H1 (cell line): ENCODE data around the gene DNAJC11. TPM values are rescaled to one million over a fixed set of nuclear protein-coding genes. Genes with fewer than 3 reads are reported as not detected.

Experiments used
- CTCF ChIA-PET: fragments of 300-600 bp; sonication (Branson Sonifier 250); formaldehyde crosslinking; loops from one replicate; lab custom pipeline; 2021; ENCODE audit not compliant: partially characterized antibody; lab: Charles Lee
- POLR2A ChIA-PET: fragments of 300-600 bp; sonication (Branson Sonifier 250); formaldehyde crosslinking; loops from one replicate; lab custom pipeline; 2021; ENCODE audit warnings: inconsistent platforms; ENCODE audit not compliant: partially characterized antibody; lab: Charles Lee
- DNase-seq, 2 experiments: peaks; one replicate each; pipeline versions ENCODE4 v3.0.0 to v3.0.0-alpha.2; 2010 to 2022; ENCODE audit warnings: low spot score in 2 of 2, low read depth in 1 of 2, mixed read lengths in 1 of 2
- FAIRE-seq: peaks from 2 replicates; lab custom pipeline; 2011; peaks lifted over from hg19 to GRCh38; lab: Jason Lieb, UNC
- H2AFZ ChIP-seq: 2 replicates; pipeline ENCODE4 v1.8.1; 2012; ENCODE audit warnings: low read length, inconsistent platforms
- H2AK5ac ChIP-seq: 2 replicates; pipeline ENCODE4 v1.6.1; 2013; ENCODE audit warnings: low read depth, low read length
- H2BK120ac ChIP-seq: replicated peaks from 2 replicates; pipeline ENCODE3; 2013; ENCODE audit warnings: low read depth, low read length, inconsistent platforms
- H2BK12ac ChIP-seq: 2 replicates; pipeline ENCODE4 v1.6.1; 2013; ENCODE audit warnings: low read depth, low read length
- H2BK15ac ChIP-seq: 2 replicates; pipeline ENCODE4 v1.6.1; 2013; ENCODE audit warnings: low read length
- H2BK20ac ChIP-seq: 2 replicates; pipeline ENCODE4 v1.6.1; 2013; ENCODE audit warnings: low read length
- H2BK5ac ChIP-seq: 2 replicates; pipeline ENCODE4 v1.6.1; 2013; ENCODE audit warnings: low read depth, low read length
- H3K14ac ChIP-seq: 2 replicates; pipeline ENCODE4 v1.6.1; 2013; ENCODE audit warnings: inconsistent platforms; ENCODE audit not compliant: insufficient read length
- H3K18ac ChIP-seq: 2 replicates; pipeline ENCODE4 v1.6.1; 2013; ENCODE audit warnings: low read length; ENCODE audit errors: extremely low read depth
- H3K23ac ChIP-seq: 2 replicates; pipeline ENCODE4 v1.6.1; 2013; ENCODE audit warnings: inconsistent platforms; ENCODE audit not compliant: insufficient read length
- H3K23me2 ChIP-seq: 2 replicates; pipeline ENCODE4 v1.6.1; 2013; ENCODE audit warnings: low read depth, low read length
- H3K27ac ChIP-seq: 2 replicates; pipeline ENCODE4 v1.6.1; 2011; ENCODE audit warnings: low read depth, low read length, inconsistent platforms
- H3K27me3 ChIP-seq, 4 experiments: replicated peaks in 1 of 4; 1 replicate in 1 of 4; 2 replicates in 3 of 4; pipeline versions ENCODE4 v1.6.1 to v1.8.1; 2011 to 2013; ENCODE audit warnings: low read length in 3 of 4, mild to moderate bottlenecking in 3 of 4, inconsistent platforms in 2 of 4, mixed read lengths in 2 of 4, moderate library complexity in 1 of 4; ENCODE audit not compliant: control insufficient read depth in 3 of 4, insufficient read depth in 3 of 4; ENCODE audit errors: extremely low read depth in 1 of 4
- H3K36me3 ChIP-seq, 4 experiments: 2 replicates each; pipeline versions ENCODE4 v1.6.1 to v1.8.1; 2011 to 2013; ENCODE audit warnings: mild to moderate bottlenecking in 4 of 4, low read length in 3 of 4, moderate library complexity in 2 of 4, control low read depth in 1 of 4, inconsistent platforms in 1 of 4; ENCODE audit not compliant: insufficient read depth in 4 of 4, control insufficient read depth in 2 of 4
- H3K4ac ChIP-seq: replicated peaks from 2 replicates; pipeline ENCODE3; 2013; ENCODE audit warnings: low read length, low read depth, mixed read lengths, inconsistent platforms; ENCODE audit not compliant: insufficient read length
- H3K4me1 ChIP-seq, 4 experiments: replicated peaks in 1 of 4; 1 replicate in 1 of 4; 2 replicates in 3 of 4; pipeline versions ENCODE4 v1.6.1 to v1.8.1; 2011 to 2013; ENCODE audit warnings: low read length in 3 of 4, inconsistent platforms in 2 of 4, mixed read lengths in 1 of 4; ENCODE audit not compliant: insufficient read depth in 4 of 4, control insufficient read depth in 3 of 4
- H3K4me2 ChIP-seq, 2 experiments: 2 replicates each; pipeline versions ENCODE4 v1.6.1 to v1.8.1; 2011 to 2013; ENCODE audit warnings: low read depth in 2 of 2, low read length in 2 of 2, control low read depth in 1 of 2, inconsistent platforms in 1 of 2, mild to moderate bottlenecking in 1 of 2; ENCODE audit not compliant: insufficient read depth in 1 of 2
- H3K4me3 ChIP-seq, 4 experiments: fragments of 200-600, 300-600 bp in 1 of 4; sonication (generic), shearing (Covaris generic), sonication (Bioruptor Twin) in 1 of 4; 2 replicates each; pipeline versions ENCODE4 v1.5.1 to v1.8.1; 2011 to 2016; ENCODE audit warnings: low read length in 4 of 4, low read depth in 3 of 4, control low read depth in 2 of 4, inconsistent platforms in 2 of 4, mild to moderate bottlenecking in 2 of 4, mixed read lengths in 1 of 4, moderate library complexity in 1 of 4; ENCODE audit not compliant: insufficient read depth in 2 of 4; ENCODE audit errors: extremely low read depth in 1 of 4
- H3K56ac ChIP-seq: replicated peaks from 2 replicates; pipeline ENCODE3; 2013; ENCODE audit warnings: low read depth, mild to moderate bottlenecking, mixed read lengths, low read length, inconsistent platforms; ENCODE audit not compliant: insufficient read length
- H3K79me1 ChIP-seq: 2 replicates; pipeline ENCODE4 v1.6.1; 2013; ENCODE audit warnings: low read depth, low read length, control low read depth
- H3K79me2 ChIP-seq, 2 experiments: 2 replicates each; pipeline versions ENCODE4 v1.6.1 to v1.8.1; 2012 to 2013; ENCODE audit warnings: low read length in 2 of 2, mild to moderate bottlenecking in 2 of 2, inconsistent platforms in 1 of 2; ENCODE audit not compliant: insufficient read depth in 2 of 2, control insufficient read depth in 1 of 2
- H3K9ac ChIP-seq, 4 experiments: replicated peaks in 1 of 4; 1 replicate in 1 of 4; 2 replicates in 3 of 4; pipeline versions ENCODE4 v1.6.1 to v1.8.1; 2011 to 2013; ENCODE audit warnings: low read depth in 3 of 4, low read length in 3 of 4, control low read depth in 2 of 4, mild to moderate bottlenecking in 2 of 4, moderate library complexity in 2 of 4, inconsistent platforms in 1 of 4; ENCODE audit errors: extremely low read depth in 1 of 4
- H3K9me3 ChIP-seq, 2 experiments: 2 replicates each; pipeline versions ENCODE4 v1.6.1 to v1.8.1; 2012 to 2013; ENCODE audit warnings: mild to moderate bottlenecking in 2 of 2, moderate library complexity in 2 of 2, control low read depth in 1 of 2, inconsistent platforms in 1 of 2, low read depth in 1 of 2, low read length in 1 of 2, mixed read lengths in 1 of 2; ENCODE audit not compliant: insufficient read depth in 2 of 2
- H4K20me1 ChIP-seq, 2 experiments: replicated peaks in 1 of 2; 2 replicates each; pipeline versions ENCODE3 to v1.8.1; 2011 to 2013; ENCODE audit warnings: inconsistent platforms in 2 of 2, low read length in 2 of 2, mild to moderate bottlenecking in 1 of 2; ENCODE audit not compliant: insufficient read depth in 2 of 2, control insufficient read depth in 1 of 2
- H4K5ac ChIP-seq: 2 replicates; pipeline ENCODE4 v1.6.1; 2013; ENCODE audit warnings: low read length, low read depth, mixed read lengths, inconsistent platforms; ENCODE audit not compliant: insufficient read length
- H4K8ac ChIP-seq: 2 replicates; pipeline ENCODE4 v1.8.0; 2013; ENCODE audit warnings: mild to moderate bottlenecking, moderate library complexity, low read length, inconsistent platforms; ENCODE audit not compliant: insufficient read depth; ENCODE audit errors: extremely low read depth
- H4K91ac ChIP-seq: replicated peaks from 2 replicates; pipeline ENCODE3; 2013; ENCODE audit warnings: low read length, mixed read lengths, inconsistent platforms; ENCODE audit not compliant: insufficient read length
- EP300 ChIP-seq, 2 experiments: IDR thresholded peaks; 1 replicate in 1 of 2; 2 replicates in 1 of 2; pipeline ENCODE4 v1.6.1; 2011 to 2012; ENCODE audit warnings: low read depth in 2 of 2, low read length in 2 of 2, mild to moderate bottlenecking in 2 of 2, borderline replicate concordance in 1 of 2, inconsistent platforms in 1 of 2, moderate library complexity in 1 of 2
- POU5F1 ChIP-seq: IDR thresholded peaks from 2 replicates; pipeline ENCODE4 v1.6.1; 2011; ENCODE audit warnings: low read depth, mild to moderate bottlenecking, low read length, moderate library complexity
- SAP30 ChIP-seq: fragments of 300-600 bp; sonication (generic); IDR thresholded peaks from 2 replicates; pipeline ENCODE4 v1.7.1; 2012; ENCODE audit warnings: low read length, moderate library complexity, mild to moderate bottlenecking, inconsistent platforms; ENCODE audit not compliant: insufficient read depth, insufficient replicate concordance
- SIRT6 ChIP-seq: IDR thresholded peaks from one replicate; pipeline ENCODE4 v1.7.1; 2012; ENCODE audit warnings: low read length, inconsistent platforms
- SP2 ChIP-seq: IDR thresholded peaks from 2 replicates; pipeline ENCODE4 v1.6.1; 2012; ENCODE audit warnings: mild to moderate bottlenecking, low read length, inconsistent platforms
- TAF1 ChIP-seq: IDR thresholded peaks from 2 replicates; pipeline ENCODE4 v1.6.1; 2011; ENCODE audit warnings: mild to moderate bottlenecking, low read depth, low read length
- TCF12 ChIP-seq: IDR thresholded peaks from 2 replicates; pipeline ENCODE4 v1.6.1; 2011; ENCODE audit warnings: low read depth, mild to moderate bottlenecking, low read length
- YY1 ChIP-seq: IDR thresholded peaks from 2 replicates; pipeline ENCODE4 v1.6.1; 2011; ENCODE audit warnings: low read depth, mild to moderate bottlenecking, low read length
- WGBS, 2 experiments: shearing (Covaris generic) in 1 of 2; methylation state at CpG; one replicate each; pipeline versions ENCODE4 v1.1.6 to v1.1.7; 2013 to 2015; ENCODE audit warnings: low lambda C conversion rate in 2 of 2, mixed read lengths in 2 of 2, inconsistent platforms in 1 of 2, low coverage in 1 of 2, missing lambda C conversion rate in 1 of 2; ENCODE audit not compliant: insufficient replicate concordance in 2 of 2, insufficient coverage in 1 of 2, insufficient read length in 1 of 2; ENCODE audit errors: extremely low coverage in 1 of 2, missing lambda C conversion rate in 1 of 2; 5-methylcytosine and 5-hydroxymethylcytosine counted together
- polyA plus RNA-seq, 7 experiments: library from polyadenylated mRNA; depleted of rRNA in 3 of 7; stranded (reverse) in 5 of 7; unstranded in 2 of 7; fragments of >200 nt in 5 of 7; fragments of 200-250 nt in 2 of 7; gene quantifications; 1 replicate in 5 of 7; 2 replicates in 1 of 7; 4 replicates in 1 of 7; pipeline versions ENCODE4 v1.2.1 to v1.2.3, GENCODE V29; 2011 to 2013; ENCODE audit warnings: missing spikeins in 2 of 7, mixed read lengths in 2 of 7
- total RNA-seq: library from RNA; stranded (reverse); fragmentation: NEBNext Ultra II Directional; extraction: Animal tissue kit (Norgen Biotek cat#: 25700); gene quantifications from 2 replicates; pipeline ENCODE4 v1.2.1, GENCODE V29; 2021
- TF ChIP-seq, protein P1 (sequence below): IDR thresholded peaks from 2 replicates; pipeline ENCODE4 v1.6.1; 2012; ENCODE audit warnings: inconsistent platforms

Gene DNAJC11
- total and polyA plus RNA-seq, 2 of the 8 experiments (the other 6 are each of a cell fraction or from before 2014, with no cell fraction given): 43.9 to 90.9 TPM

DNA sequence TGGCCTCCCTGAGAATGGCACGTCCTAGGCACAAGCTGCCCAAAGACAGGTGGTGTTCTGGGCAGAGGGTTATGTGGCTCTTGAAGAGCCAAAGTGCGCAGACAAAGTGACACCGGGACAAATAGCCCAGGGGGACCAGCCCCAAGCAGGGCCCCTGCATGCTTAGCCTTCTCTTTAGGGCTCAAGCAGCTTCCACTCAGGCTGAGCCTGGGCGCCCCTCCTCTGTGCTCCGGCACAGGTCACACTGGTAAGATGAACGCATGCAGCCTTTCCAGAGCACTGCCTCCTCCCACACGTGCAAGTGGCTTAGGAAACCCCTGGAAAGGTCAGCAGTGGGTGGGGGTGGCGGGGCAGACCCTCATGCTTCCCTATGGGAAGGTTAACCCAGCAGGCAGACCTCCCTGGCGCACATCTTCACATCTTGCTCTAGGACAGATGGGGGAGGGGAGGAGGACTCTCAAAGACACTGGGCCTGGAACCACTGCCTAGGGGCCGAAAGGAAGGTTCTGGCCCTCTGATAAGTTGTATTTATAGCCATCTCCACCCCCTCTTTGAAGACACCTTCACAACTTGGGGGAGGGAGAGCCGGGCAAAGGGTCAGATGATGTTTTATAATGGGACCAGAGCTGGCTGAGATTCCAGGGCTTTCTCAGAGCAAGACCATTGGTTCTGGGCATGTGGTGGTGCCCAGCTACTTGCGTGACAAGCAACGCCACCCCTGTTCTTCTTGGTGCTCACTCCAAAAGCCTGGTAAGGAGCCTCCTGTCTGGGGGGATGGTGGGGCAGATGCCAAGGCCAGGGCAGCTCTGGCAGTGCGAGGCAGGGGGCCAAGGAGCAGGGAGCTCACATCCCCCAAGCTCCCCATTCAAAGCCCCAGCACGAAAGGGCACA is 104.5 kb downstream of the DNAJC11 start:
- Histone ChIP-seq H2BK120ac (no peak overlapping the region), H4K20me1 (peaks cover 27 to 48% of the 10 kb centered on the region in 2 experiments), H3K4me2 (no peak overlapping the region), H3K9me3 (no peaks in the 10 kb centered on the region), H4K5ac (no peak overlapping the region), H3K79me2 (peaks cover 21 to 53% of the 10 kb centered on the region in 2 experiments; a peak in 3 of 4 replicates), H3K23me2 (peaks cover 15% of the 10 kb centered on the region), H4K91ac (no peak overlapping the region), H3K36me3 (peaks cover 10 to 37% (median 37%) of the 10 kb centered on the region in 4 experiments), H2BK20ac (no peak overlapping the region), H3K14ac (no peak overlapping the region), H3K79me1 (peaks cover 20% of the 10 kb centered on the region), H3K18ac (no peak overlapping the region), H2BK5ac (peak overlapping the region; percentile 12; the same call in 1 of the 2 replicates), H3K56ac (no peak overlapping the region), H4K8ac (no peak overlapping the region), H3K9ac (no peak overlapping the region), H2BK15ac (no peak overlapping the region), H3K4me1 (peaks cover 0 to 6% (median 5%) of the 10 kb centered on the region in 4 experiments; a peak in 4 of 7 replicates), H3K4me3 (no peak overlapping the region), H3K4ac (no peak overlapping the region), H3K23ac (no peak overlapping the region), H2AFZ (no peak overlapping the region), H3K27ac (no peak overlapping the region; the same call in 1 of the 2 replicates), H3K27me3 (no peaks in the 10 kb centered on the region; a peak in 1 of 7 replicates), H2AK5ac (no peak overlapping the region), H2BK12ac (no peak overlapping the region)
- ChIA-PET CTCF (interaction anchor here (0.5 to 1.9 kb wide), 8 partner anchors 8 to 73 kb away, joined by 3 to 8 read pairs (median 3); partner anchors contain the start of genes NOL9, TAS1R1 and THAP3), POLR2A (interaction anchor here (1.6 to 10.8 kb wide), 4 partner anchors 11 to 60 kb away, joined by 4 to 196 read pairs (median 120); partner anchors contain the start of genes THAP3 and ZBTB48)
- DNase-seq (no peak), FAIRE-seq (no peak)
- TF ChIP-seq, protein P1, sequence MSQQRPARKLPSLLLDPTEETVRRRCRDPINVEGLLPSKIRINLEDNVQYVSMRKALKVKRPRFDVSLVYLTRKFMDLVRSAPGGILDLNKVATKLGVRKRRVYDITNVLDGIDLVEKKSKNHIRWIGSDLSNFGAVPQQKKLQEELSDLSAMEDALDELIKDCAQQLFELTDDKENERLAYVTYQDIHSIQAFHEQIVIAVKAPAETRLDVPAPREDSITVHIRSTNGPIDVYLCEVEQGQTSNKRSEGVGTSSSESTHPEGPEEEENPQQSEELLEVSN: no peak
- TF ChIP-seq SAP30 (no peak), SIRT6 (no peak), YY1 (no peak), SP2 (no peak), EP300 (IDR thresholded peaks at IDR 0.05; ENCODE audit: borderline replicate concordance in 1 of 2, low read depth in 2 of 2, low read length in 2 of 2) (no peak), TAF1 (no peak), POU5F1 (no peak), TCF12 (no peak)
- WGBS, 2 experiments: 91% methylated on average over 15 of the region's 15 CpGs; no CpG with 5 or more reads in 1 of the 2 experiments
